Putamen (tissue), 1 donor: ENCODE results near the gene DHODH.

Experiments
- DNase-seq: peaks from one replicate; pipeline ENCODE4 v3.0.0-alpha.2; 2016; ENCODE audit warnings: low spot score

The DHODH gene

DNA sequence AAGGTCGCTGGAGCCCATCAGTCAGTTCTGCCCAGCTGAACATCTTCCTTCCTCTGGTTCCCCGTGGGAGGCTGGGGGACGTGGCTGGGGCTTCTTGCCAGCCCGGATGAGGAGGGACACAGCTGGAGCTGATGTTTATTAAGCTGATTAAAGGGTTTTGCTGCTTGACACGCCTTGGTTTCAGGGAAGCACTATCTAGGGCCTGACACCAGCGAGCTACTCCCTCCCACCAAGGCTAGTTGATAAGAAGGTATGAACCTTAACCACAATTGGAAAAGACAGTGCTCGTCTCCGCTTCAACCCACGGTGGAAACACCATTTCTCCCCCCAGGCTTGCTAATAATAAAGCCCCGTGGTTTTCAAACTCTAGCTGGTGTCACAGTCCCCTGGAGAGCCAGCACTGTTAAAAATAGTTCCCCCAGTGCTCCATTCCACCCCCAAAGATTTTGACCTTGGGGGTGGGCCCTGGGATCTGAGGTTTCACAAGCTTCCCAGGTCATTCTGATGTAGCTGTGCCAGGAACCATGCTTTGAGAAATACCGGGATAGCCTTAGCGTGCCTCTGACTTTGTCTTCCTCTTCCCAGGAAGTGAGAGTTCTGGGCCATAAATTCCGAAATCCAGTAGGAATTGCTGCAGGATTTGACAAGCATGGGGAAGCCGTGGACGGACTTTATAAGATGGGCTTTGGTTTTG is 5.5 kb downstream of the DHODH start:
- no peak for DNase-seq

DNA sequence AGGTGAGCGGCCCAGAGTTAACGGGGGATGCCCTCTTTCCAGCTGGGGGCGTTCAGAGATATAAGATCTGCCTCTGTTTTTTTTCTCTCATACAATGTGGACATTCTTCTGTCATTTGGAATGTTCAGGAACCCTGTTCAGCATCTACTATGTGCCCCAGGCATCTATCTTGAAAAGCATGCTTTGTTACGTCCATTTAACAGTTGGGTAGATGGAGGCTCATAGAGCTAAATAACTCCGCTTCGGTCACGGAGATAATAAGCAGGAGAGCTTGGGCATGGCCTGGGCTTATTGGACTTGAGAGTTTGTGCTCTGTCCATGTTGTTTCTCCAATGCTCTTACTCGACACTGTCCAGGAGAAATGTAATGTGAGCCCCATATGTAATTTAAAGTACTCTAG is 6.1 kb downstream of the DHODH start:
- DNase-seq: no peak

DNA sequence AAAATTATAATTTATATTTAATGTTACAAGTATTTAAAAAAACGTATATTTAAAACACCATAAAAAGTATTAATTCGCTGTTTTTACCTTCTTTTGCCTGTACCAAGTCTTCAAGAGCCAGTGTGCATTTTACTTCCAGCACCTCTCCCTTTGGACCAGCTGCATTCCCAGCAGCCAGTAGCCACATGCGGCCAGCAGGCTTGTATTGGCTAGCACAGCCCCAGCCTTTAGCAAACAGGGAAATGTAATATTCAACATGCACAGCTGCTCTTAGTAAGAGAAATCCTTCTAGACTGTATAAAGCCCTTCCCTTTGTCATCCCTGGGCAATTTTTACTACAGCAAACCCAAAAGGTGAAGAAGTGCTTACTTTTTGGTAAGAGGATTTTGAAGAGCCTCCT is 6.6 kb downstream of the DHODH start:
- no peak for DNase-seq

DNA sequence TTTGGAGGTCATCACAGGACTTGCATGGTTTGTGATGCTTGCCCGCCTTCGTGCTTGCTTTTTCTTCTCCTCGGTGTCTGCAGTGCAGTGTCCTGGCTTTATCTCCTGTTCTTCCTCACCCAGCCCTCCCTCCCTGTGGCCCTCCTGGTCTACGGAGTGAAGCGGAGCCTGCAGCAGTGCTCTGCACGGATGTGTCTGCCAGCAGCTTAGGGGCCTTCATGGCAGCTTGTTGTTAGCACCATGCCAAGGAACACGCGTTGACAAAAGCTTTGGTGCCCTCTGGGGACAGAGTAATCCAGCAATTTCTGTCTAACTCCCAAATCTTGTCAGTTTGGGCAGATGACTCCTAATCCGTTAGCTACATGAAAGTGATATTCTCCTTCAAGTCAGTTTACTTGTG is 9.9 kb downstream of the DHODH start:
- no peak for DNase-seq

DNA sequence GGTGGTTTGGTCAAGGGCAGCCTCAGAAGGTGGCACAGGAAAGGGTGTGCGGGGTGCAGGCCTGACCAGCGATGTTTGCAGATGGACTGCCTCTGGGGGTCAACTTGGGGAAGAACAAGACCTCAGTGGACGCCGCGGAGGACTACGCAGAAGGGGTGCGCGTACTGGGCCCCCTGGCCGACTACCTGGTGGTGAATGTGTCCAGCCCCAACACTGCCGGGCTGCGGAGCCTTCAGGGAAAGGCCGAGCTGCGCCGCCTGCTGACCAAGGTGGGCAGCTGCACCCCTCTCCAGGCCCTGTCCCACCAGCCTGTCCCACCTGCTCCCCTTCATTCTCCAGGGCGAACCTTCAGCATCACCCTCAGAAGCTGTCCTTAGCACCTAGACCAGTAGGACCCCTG is 12.5 kb downstream of the DHODH start:
- no peak for DNase-seq

DNA sequence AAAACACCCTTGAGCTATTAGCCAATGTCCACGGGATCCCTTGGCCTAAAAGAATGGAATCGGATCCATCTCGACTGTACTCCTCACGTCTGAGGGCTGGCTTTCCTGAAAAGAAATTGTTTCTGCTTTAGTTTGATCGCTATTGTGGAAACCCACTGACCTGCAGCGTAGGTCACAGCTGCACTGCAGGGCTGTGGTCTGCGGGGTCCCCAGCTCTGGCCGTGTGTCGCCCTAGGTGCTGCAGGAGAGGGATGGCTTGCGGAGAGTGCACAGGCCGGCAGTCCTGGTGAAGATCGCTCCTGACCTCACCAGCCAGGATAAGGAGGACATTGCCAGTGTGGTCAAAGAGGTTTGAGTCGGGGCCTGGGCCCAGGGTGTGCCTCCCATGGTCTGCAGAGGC is 13.6 kb downstream of the DHODH start:
- no peak for DNase-seq

DNA sequence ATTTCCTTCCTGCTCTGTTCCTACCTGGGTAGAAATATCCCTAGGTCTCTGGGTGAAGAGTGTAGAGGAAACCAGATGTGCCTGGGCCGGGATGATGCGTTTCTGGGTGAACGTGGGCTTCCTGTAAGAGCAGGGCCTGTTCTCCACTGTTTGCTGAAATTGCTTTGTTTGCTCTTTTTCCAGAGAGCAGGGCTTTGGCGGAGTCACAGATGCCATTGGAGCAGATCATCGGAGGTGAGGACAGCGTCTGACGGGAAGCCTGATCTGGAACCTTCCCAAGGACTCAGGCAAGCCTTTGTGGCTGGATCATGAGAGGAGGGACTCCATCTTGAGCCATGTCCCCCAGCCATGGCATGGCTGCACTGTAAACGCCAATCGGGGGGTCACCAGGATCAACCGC is 15.4 kb downstream of the DHODH start:
- DNase-seq: no peak

DNA sequence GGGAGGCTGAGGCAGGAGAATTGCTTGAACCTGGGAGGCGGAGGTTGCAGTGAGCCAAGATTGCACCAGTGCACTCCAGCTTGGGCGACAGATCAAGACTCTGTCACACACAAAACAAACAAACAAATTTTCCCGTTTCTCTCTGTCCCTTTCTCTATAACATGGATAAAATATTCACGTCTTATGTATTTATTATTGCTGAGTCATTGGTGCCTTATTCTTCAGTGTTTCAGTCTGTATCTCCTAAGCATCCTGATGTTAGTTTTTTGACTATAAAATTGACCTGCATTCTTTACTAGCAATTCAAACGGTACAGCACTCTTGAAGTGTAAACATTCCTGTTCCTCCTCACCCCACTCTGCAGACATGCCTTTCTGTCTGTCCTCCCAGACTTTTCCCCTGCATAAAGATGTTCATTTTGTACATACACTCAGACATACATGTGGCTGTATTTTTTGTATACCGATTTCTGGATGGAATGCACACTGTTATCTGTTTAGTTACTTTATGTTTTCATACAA is 16.4 kb downstream of the DHODH start:
- DNase-seq: no peak

DNA sequence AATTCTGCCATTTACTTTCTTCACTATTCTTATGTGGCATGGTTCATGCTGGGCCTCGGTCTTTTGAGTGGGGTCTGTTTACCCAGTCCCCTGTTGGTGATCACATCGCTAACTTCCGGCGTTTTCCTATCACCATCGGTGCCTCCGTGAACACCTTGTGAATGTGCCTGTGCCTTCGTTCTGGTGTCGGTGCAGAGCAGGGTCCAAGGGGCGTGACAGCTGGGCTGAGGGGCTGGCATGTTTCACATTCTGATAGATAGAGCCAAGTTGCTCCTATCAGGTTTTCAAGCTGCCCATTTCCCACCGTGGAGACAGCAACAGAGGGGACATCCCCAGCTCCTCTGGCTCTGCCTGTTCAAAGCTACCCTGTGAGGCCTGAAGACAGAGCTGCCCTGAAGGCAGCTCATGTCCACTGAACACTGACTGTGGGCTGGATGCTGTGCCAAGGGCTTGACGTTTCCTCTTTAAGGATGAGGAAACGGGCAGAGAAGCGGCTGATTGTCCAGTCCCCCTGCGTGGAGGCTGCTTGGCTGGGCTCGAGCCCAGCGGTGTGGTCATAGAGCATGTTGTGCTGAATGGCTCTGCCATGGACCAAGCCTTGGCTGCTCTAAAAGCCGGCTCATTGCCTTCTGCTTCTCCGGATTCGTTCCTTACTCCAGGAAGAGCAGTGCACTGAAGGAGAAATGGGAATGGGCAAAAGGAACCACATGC is 17.0 kb downstream of the DHODH start:
- DNase-seq: peak; percentile 39

DNA sequence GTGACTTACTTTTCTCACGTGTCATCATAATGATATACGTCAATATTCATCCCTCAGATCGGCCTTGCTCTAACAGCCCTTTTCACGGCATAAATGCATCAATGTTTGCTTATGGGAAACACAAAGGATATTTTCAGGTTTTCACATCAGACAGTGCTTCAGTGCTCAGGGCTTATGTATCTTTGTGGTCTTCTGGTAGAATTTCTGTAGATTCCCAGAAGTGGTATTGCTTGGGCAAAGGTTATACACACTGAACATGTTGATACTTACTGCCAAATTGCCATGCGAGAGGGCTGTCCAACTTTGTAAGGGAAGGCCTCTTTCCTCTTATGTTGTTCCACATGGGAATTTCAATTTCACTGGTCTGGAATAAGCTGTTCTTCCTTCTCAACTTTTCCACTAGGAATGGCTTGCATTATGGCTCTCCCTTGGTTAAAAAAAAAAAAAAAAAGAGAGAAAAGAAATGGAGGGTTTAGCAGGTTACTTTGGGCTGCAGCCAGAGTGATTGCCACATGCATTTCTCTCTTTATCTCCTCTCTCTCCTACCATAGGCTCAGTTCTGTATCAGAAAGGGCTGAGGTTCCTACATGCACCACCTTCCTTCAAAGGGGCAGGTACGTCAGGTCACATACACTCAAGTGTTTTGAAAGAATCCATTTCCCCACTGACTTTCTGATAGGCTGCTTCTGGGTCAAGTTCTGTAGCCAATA is 19.3 kb downstream of the DHODH start:
- no peak for DNase-seq

DNA sequence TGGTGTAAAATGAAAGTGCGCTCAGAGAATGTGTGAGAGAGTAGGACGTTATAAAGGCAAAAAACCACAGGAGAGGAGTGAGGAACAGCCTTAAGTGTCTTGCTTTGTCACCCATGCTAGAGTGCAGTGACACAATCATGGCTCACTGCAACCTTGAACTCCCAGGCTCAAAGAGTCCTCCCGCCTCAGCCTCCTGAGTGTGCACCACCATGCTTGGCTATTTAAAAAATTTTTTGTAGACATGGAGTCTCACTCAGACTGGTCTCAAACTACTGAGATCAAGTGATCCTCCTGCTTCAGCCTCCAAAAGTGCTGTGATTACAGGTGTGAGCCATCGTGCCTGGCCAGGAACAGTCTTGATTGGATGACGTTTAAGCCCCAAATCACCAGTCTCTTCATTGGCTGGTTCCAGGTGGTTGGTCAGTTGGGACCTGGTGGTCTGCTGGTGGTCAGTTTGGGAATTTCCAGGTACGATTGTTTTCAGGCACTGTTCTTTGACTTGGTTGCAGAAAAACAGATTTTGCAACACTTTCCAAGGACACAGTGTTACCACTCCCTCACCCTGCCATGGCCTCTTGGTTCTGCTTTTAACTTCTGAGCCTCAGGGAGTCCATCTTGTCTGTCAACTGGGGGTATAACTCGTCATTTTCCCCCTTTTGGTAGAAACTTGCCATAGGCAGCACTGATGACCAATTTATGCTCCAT is 21.2 kb downstream of the DHODH start:
- no peak for DNase-seq

DNA sequence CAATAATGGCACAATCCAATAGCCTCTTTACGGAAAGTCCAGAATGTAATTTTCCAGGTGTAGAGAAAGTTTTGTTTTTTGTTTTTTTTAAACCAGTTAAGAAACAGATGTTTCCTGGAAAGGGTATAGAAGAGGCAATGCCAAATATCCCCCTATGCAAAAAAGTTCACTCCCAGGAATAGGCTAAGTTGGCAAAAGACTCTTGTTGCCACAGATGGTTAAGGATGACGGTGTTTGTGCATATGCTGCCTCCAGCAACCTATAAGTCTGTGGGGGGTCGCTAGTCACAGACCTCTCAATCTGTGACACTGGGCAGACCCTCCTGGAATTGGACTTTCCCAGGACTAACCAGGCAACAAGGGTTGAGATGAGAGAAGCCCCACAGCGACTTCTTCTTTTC is 24.9 kb downstream of the DHODH start:
- no peak for DNase-seq

DNA sequence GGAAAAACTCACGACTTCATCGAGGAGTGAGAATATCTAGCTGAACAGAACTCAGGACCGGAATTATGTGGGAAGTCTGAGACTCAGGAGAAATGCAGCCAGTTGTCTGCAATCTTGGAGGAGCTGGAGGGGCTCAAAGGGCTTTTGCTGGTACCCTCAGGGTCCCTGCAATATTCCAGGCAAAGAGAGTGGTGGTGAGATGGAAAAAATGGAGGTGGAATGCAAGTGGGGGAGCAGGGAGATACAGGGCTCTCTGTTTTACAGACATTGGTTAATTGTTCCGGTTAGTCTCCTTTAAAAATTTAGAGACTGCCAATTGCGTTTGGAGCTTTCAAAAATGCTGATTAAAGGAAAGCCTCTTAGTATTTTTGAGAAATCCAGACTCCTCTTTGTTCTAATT is 27.6 kb downstream of the DHODH start:
- DNase-seq: no peak

DNA sequence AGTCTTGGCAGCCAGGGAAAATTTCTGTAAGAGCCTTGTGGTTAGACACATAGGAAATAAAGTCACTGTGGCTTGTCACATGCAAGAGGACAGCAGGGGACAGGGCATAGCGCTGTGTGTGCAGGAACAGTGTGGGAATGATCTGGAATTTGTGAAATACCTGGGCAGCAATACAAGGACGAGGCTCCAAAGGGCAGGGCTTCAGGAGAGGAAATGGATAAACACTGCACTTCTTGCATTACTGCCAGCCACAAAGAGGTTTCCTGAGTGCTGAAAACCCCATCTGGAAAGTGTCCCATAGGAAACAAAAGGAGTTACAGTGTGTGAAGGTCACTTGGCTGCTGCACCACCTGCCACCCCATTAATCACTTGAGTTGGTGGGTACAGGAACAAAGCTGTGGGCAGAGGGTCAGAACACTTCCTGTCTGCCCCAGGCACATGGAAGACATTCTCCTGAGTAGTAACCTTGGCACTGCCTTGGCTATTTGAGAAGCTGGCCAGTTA is 33.7 kb downstream of the DHODH start:
- no peak for DNase-seq

DNA sequence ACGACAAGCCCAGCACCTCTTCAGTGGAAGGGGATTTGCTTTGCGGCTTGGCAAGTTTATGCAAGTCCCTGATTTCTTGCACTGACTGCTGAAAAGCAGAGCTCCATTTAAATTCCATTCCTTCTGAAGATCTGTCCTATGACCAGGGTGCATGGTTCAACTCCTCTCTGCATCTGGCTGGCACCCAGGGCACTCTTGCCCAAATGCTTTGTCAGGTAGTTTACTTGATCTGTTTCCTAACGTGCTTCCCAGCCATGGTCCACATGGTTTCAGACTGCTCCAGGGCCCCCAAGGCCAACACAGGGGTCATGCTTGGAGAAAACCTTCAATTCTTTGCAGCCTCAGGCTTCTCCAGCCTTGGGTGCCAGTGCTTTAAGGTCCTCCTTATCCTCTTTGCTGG is 34.5 kb downstream of the DHODH start:
- DNase-seq: no peak

DNA sequence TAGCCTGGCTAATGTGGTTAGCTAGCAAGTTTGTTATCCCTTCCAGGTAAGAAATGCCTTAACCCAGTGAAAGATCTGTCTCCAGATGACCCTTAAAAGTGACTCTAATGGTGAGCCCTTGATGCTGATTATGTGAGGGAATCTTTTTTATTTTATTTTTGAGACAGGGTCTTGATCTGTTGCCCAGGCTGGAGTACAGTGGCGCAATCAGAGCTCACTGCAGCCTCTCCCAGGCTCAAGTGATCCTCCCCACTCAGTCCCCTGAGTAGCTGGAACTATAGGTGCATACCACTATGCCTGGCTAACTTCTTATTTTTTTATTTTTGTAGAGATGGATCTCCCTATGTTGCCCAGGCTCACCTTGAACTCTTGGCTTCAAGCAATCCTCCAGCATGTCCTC is 35.0 kb downstream of the DHODH start:
- no peak for DNase-seq

DNA sequence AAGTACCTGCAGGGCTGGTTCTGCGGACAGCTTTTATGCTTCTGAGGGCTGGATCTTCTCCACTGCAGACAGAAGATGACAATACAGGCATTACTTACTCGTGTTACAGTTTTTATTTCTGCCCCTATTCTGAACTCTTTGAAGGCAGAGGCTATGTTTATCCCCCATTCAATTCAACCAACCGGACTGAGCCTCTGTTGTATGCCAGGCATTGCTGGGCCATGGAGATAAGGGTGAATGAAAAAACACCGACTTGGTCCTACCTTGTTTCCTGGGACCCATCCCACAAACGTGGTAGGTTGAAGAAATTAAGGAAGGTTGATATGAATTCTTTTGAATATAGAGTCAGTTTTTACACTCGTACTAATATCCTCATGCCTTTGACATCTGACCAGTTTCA is 35.8 kb downstream of the DHODH start:
- no peak for DNase-seq

DNA sequence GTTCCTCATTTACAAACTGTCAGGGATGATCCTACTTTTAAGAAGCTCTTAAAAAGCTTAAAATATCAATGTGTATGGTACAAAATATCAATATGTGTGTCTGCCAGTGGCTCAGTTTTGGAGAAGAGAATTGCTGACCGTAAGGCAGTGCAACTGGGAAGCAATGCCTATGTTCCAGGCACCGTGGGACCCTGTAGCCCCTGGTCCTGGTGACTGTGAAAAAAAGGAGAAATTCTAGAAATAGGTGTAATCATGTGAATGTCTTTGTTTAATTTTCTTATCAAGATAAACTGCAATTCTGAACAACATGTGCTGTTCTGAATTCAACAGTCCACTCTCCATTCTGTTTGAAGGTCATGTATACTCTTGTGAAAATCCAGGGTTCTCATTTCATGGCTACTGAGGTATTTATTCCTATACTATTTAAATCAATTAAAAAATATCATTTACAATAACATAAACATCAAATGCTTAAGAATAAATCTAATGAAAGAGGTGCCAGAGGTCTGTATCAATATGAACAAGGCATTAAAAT is 36.3 kb downstream of the DHODH start:
- no peak for DNase-seq

DNA sequence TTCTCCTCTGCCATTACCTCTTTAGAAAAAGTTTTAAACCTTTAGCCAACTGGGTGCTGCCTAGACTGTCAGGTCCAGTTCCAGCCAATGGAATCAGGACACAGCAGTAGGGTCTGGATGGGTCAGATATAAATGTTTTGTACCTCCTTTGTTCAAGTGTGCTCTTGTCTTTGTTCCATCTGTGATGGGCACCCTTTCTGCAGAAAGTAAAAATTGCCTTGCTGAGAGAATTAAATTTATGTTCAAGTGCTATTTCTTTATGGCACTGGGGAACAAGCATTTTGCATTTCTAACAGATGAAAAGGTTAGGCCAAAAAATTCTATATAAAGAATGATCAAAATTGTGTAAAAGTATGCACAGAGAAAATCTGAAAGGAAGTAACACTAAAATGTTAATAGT is 40.6 kb downstream of the DHODH start:
- DNase-seq: no peak

DNA sequence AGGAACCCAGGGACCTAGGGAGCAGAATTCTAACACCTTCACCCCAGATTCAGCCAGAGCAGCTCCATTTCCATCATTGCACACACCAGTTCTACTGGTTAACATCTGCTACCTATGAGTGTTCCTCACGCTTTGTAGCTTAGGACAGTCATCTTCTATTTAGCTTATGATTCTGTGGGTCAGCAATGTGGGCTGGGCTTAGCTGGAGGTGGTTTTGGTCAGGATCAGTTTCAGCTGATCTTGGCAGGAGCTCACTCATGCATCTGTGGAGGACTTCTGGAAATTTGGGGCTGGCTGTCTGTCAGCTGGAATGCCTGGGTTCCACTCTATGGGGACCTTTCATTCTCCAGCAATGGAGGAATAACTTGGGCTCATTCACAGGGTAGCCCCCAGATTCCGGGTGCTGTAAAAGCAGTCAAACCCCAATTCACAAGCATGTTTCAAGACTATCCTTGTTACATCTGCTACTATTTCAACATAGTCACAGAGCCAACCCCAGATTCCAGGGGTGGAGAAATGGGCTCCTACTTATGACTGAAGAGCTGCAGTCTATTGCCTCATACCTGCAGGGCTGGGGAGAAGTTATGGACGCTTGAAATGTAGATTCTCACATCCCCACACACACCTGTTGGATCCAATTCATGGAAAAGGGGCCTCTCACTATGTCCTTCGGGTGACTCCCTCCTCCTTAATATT is 42.4 kb downstream of the DHODH start:
- DNase-seq: no peak

DNA sequence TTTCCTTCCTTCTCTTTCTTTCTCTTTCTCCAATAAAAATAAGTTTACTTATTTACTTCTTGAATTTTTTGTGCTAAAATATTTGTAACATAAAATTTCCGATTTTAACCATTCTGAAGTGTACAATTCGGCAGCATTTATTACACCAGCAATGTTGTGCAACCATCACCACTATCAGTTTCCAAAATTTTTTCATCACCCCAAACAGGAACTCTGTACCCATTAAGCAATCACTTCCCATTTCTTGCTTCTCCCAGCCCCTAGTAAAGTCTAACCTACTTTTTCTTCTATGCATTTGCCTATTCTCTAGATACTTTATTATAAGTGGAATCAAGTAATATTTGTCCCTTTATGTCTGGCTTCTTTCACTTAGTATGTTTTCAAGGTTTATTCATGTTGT is 43.3 kb downstream of the DHODH start:
- DNase-seq: no peak
